K562 (cell line): ENCODE data around the gene NDUFAF2. TPM values are rescaled to one million over a fixed set of nuclear protein-coding genes. Genes with fewer than 3 reads are reported as not detected.

Experiments used
- ADNP ChIP-seq: fragments of 200-800 bp; sonication (Bioruptor generic); IDR thresholded peaks from 2 replicates; pipeline ENCODE4 v1.6.1; 2016; ENCODE audit warnings: missing genetic modification characterization, missing compliant biosample characterization
- C11orf30 ChIP-seq: fragments of 450-650 bp; IDR thresholded peaks from 2 replicates; pipeline ENCODE4 v1.6.1; 2016; ENCODE audit warnings: low read depth, mild to moderate bottlenecking
- CCAR2 ChIP-seq: fragments of 200-400 bp; formaldehyde crosslinking; IDR thresholded peaks from 2 replicates; pipeline ENCODE4 v1.6.1; 2017; ENCODE audit warnings: mild to moderate bottlenecking, low read depth, low read length
- CCNT2 ChIP-seq: IDR thresholded peaks from 2 replicates; pipeline ENCODE4 v1.6.1; 2011; ENCODE audit warnings: borderline replicate concordance, low read depth, mild to moderate bottlenecking, moderate library complexity, mixed read lengths, low read length; ENCODE audit not compliant: insufficient read length; ENCODE audit errors: extremely low read depth
- EZH2 ChIP-seq: IDR thresholded peaks from 2 replicates; pipeline ENCODE4 v1.6.1; 2012; ENCODE audit warnings: low read depth, mild to moderate bottlenecking, inconsistent platforms, low read length, borderline replicate concordance
- FOXK1 ChIP-seq: sonication (generic); formaldehyde crosslinking; IDR thresholded peaks from 2 replicates; pipeline ENCODE4 v1.8.0; 2022; ENCODE audit warnings: missing genetic modification reagents, mild to moderate bottlenecking, borderline replicate concordance
- MYNN ChIP-seq, 2 experiments: sonication (generic); formaldehyde crosslinking in 1 of 2; IDR thresholded peaks; 2 replicates each; pipeline versions ENCODE4 v1.5.0 to v1.6.1; 2016 to 2020; ENCODE audit warnings: antibody characterized with exemption in 1 of 2, missing genetic modification reagents in 1 of 2
- RHOXF2B ChIP-seq: fragments of 250-450 bp; sonication (Bioruptor Pico); conservative IDR thresholded peaks from 2 replicates; pipeline ENCODE4 v1.5.1; 2021
- SAP30 ChIP-seq: fragments of 200-600 bp; sonication (generic); IDR thresholded peaks from 2 replicates; pipeline ENCODE4 v1.6.1; 2012; ENCODE audit warnings: borderline replicate concordance, low read depth, mild to moderate bottlenecking, moderate library complexity, low read length, control low read depth, inconsistent platforms; ENCODE audit not compliant: insufficient read depth, poor library complexity, severe bottlenecking
- SRSF7 ChIP-seq: fragments of 200-400 bp; formaldehyde crosslinking; optimal IDR thresholded peaks from 2 replicates; pipeline ENCODE3; 2017; ENCODE audit warnings: mild to moderate bottlenecking, low read depth, low read length
- STAG1 ChIP-seq: sonication (generic); formaldehyde crosslinking; IDR thresholded peaks from 2 replicates; pipeline ENCODE4 v1.5.0; 2020; ENCODE audit warnings: missing genetic modification reagents, borderline replicate concordance
- THRAP3 ChIP-seq: fragments of 450-650 bp; IDR thresholded peaks from 2 replicates; pipeline ENCODE4 v1.6.1; 2016; ENCODE audit warnings: mild to moderate bottlenecking, inconsistent platforms, borderline replicate concordance
- U2AF1 ChIP-seq: fragments of 200-400 bp; formaldehyde crosslinking; optimal IDR thresholded peaks from 2 replicates; pipeline ENCODE3; 2017; ENCODE audit warnings: mild to moderate bottlenecking, low read depth, low read length, moderate library complexity
- ZNF668 ChIP-seq: fragments of 250-450 bp; sonication (Bioruptor Pico); IDR thresholded peaks from 2 replicates; pipeline ENCODE4 v1.8.0; 2022; ENCODE audit warnings: mild to moderate bottlenecking, inconsistent platforms
- polyA plus RNA-seq, 8 experiments: library from polyadenylated mRNA; depleted of rRNA in 4 of 8; stranded (reverse) in 5 of 8; unstranded in 3 of 8; fragments of >200 nt; fragmentation: Nextera tagmentation in 2 of 8; fragmentation: Illumina TruSeq in 1 of 8; extraction: Ambion mirVana in 2 of 8; extraction: Trizol in 1 of 8; gene quantifications; 2 replicates each; pipeline versions ENCODE4 v1.2.1 to v1.2.3, GENCODE V29; 2011 to 2014; ENCODE audit warnings: inconsistent platforms in 1 of 8, missing spikeins in 1 of 8
- total RNA-seq, 7 experiments: library from RNA; depleted of rRNA in 6 of 7; stranded (reverse); fragments of >200 nt in 6 of 7; fragmentation: Illumina TruSeq in 2 of 7; extraction: Trizol in 2 of 7; gene quantifications; 2 replicates each; pipeline versions ENCODE4 v1.2.1 to v1.2.3, GENCODE V29; 2011 to 2021; ENCODE audit warnings: low replicate concordance in 1 of 7
- TF ChIP-seq, protein P1 (sequence below): fragments of 250-450 bp; sonication (Bioruptor Pico); IDR thresholded peaks from 2 replicates; pipeline ENCODE4 v1.5.0; 2021
- TF ChIP-seq, protein P2 (sequence below): fragments of 450-650 bp; IDR thresholded peaks from 2 replicates; pipeline ENCODE4 v1.6.1; 2018; ENCODE audit not compliant: partially characterized antibody
- TF ChIP-seq, protein P3 (sequence below): fragments of 250-450 bp; sonication (Bioruptor Pico); IDR thresholded peaks from 2 replicates; pipeline ENCODE4 v1.9.0; 2021; ENCODE audit warnings: mild to moderate bottlenecking
- TF ChIP-seq, protein P4 (sequence below): fragments of 250-450 bp; sonication (Bioruptor Pico); IDR thresholded peaks from 2 replicates; pipeline ENCODE4 v1.4.0; 2020

The NDUFAF2 gene
- total and polyA plus RNA-seq, 9 of the 15 experiments (the other 6 are each of a cell fraction or from before 2014, with no cell fraction given), result 56.0 to 155 (median 95.9) TPM

DNA sequence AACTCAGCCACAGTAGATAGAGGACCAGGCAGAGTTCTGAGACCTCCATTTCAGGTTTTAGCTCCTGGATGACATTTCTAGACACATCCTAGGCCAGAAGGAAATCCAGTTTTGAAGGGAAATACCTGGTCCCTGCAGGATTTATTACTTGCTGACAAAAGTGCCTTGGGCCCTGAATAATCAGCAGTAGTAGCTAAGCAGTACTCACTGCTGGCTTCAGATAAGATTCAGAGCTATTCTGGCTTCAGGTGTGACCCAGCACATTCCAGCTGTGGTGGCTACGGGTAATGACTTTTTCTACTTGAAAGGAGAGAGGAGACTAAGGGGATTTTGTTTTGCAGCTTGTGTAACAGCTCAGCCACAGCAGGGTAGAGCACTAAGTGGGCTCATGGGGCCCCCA lies 34.0 kb downstream of the NDUFAF2 start (continued):
- TF ChIP-seq, protein P1, sequence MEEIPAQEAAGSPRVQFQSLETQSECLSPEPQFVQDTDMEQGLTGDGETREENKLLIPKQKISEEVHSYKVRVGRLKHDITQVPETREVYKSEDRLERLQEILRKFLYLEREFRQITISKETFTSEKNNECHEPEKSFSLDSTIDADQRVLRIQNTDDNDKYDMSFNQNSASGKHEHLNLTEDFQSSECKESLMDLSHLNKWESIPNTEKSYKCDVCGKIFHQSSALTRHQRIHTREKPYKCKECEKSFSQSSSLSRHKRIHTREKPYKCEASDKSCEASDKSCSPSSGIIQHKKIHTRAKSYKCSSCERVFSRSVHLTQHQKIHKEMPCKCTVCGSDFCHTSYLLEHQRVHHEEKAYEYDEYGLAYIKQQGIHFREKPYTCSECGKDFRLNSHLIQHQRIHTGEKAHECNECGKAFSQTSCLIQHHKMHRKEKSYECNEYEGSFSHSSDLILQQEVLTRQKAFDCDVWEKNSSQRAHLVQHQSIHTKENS (CRISPR knock-in tag), result no peak
- no peak for TF ChIP-seq CCNT2
- no peak for TF ChIP-seq CCAR2
- no peak for TF ChIP-seq SAP30
- TF ChIP-seq ZNF668 (CRISPR knock-in tag), result no peak
- TF ChIP-seq, protein P2, sequence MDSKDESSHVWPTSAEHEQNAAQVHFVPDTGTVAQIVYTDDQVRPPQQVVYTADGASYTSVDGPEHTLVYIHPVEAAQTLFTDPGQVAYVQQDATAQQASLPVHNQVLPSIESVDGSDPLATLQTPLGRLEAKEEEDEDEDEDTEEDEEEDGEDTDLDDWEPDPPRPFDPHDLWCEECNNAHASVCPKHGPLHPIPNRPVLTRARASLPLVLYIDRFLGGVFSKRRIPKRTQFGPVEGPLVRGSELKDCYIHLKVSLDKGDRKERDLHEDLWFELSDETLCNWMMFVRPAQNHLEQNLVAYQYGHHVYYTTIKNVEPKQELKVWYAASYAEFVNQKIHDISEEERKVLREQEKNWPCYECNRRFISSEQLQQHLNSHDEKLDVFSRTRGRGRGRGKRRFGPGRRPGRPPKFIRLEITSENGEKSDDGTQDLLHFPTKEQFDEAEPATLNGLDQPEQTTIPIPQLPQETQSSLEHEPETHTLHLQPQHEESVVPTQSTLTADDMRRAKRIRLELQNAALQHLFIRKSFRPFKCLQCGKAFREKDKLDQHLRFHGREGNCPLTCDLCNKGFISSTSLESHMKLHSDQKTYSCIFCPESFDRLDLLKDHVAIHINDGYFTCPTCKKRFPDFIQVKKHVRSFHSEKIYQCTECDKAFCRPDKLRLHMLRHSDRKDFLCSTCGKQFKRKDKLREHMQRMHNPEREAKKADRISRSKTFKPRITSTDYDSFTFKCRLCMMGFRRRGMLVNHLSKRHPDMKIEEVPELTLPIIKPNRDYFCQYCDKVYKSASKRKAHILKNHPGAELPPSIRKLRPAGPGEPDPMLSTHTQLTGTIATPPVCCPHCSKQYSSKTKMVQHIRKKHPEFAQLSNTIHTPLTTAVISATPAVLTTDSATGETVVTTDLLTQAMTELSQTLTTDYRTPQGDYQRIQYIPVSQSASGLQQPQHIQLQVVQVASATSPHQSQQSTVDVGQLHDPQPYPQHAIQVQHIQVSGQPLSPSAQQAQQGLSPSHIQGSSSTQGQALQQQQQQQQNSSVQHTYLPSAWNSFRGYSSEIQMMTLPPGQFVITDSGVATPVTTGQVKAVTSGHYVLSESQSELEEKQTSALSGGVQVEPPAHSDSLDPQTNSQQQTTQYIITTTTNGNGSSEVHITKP, result no peak
- TF ChIP-seq FOXK1, result no peak
- TF ChIP-seq MYNN (IDR thresholded peaks at IDR 0.05), result 0 out of 2 replicates have a peak, but pooled peaks have one; percentile 28
- TF ChIP-seq MYNN (CRISPR knock-in tag; IDR thresholded peaks at IDR 0.05), result no peak
- TF ChIP-seq U2AF1, result no peak
- TF ChIP-seq STAG1, result no peak
- peak; percentile 87 for TF ChIP-seq C11orf30
- TF ChIP-seq, protein P3, sequence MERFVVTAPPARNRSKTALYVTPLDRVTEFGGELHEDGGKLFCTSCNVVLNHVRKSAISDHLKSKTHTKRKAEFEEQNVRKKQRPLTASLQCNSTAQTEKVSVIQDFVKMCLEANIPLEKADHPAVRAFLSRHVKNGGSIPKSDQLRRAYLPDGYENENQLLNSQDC (CRISPR knock-in tag), result no peak
- TF ChIP-seq EZH2, result no peak
- TF ChIP-seq, protein P4, sequence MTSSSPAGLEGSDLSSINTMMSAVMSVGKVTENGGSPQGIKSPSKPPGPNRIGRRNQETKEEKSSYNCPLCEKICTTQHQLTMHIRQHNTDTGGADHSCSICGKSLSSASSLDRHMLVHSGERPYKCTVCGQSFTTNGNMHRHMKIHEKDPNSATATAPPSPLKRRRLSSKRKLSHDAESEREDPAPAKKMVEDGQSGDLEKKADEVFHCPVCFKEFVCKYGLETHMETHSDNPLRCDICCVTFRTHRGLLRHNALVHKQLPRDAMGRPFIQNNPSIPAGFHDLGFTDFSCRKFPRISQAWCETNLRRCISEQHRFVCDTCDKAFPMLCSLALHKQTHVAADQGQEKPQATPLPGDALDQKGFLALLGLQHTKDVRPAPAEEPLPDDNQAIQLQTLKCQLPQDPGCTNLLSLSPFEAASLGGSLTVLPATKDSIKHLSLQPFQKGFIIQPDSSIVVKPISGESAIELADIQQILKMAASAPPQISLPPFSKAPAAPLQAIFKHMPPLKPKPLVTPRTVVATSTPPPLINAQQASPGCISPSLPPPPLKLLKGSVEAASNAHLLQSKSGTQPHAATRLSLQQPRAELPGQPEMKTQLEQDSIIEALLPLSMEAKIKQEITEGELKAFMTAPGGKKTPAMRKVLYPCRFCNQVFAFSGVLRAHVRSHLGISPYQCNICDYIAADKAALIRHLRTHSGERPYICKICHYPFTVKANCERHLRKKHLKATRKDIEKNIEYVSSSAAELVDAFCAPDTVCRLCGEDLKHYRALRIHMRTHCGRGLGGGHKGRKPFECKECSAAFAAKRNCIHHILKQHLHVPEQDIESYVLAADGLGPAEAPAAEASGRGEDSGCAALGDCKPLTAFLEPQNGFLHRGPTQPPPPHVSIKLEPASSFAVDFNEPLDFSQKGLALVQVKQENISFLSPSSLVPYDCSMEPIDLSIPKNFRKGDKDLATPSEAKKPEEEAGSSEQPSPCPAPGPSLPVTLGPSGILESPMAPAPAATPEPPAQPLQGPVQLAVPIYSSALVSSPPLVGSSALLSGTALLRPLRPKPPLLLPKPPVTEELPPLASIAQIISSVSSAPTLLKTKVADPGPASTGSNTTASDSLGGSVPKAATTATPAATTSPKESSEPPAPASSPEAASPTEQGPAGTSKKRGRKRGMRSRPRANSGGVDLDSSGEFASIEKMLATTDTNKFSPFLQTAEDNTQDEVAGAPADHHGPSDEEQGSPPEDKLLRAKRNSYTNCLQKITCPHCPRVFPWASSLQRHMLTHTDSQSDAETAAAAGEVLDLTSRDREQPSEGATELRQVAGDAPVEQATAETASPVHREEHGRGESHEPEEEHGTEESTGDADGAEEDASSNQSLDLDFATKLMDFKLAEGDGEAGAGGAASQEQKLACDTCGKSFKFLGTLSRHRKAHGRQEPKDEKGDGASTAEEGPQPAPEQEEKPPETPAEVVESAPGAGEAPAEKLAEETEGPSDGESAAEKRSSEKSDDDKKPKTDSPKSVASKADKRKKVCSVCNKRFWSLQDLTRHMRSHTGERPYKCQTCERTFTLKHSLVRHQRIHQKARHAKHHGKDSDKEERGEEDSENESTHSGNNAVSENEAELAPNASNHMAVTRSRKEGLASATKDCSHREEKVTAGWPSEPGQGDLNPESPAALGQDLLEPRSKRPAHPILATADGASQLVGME, result no peak
- no peak for TF ChIP-seq THRAP3
- TF ChIP-seq RHOXF2B (CRISPR knock-in tag), result no peak
- no peak for TF ChIP-seq ADNP (tag)
- TF ChIP-seq SRSF7, result no peak
